ENCODE results near the gene NEDD4. TPM values are rescaled to one million over a fixed set of nuclear protein-coding genes. Genes with fewer than 3 reads are reported as not detected.

The NEDD4 gene
- total and polyA plus RNA-seq, 12 donors: 2.5 to 20.5 (median 9.5) TPM

DNA sequence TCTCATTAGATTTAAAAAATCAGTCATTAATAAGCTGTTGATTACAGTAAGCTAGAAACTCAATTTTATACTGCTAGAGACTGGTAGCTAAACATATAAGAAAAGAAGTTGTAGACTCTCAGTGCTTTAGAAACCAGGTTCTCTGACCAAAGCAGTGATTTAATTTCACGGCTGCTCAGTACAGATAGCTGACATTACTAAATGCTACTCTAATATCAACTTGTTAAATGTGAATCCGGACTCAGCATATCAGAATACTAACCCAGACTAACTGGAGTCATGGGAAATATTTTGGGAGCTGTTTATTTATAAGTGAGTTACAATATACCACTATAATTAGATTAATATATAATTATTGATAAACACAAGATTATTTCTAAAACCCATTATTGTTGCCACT is 80.4 kb downstream of the NEDD4 start:
- DNase-seq: no peak
- WGBS, 4 donors: 88 to 97% (median 92%) methylated on average over 2 of the region's 2 CpGs
- no peaks in the 10 kb centered on the region for H3K27me3 ChIP-seq
- H3K27ac ChIP-seq: no peak overlapping the region
- intact Hi-C loops (cut with DNase I): no loop called here
- no peak for TF ChIP-seq CTCF (IDR thresholded peaks at IDR 0.05)
- TF ChIP-seq POLR2A (IDR thresholded peaks at IDR 0.05): no peak
- no peaks in the 10 kb centered on the region for H3K9me3 ChIP-seq (replicated peaks in 1 of 3)
- H3K4me3 ChIP-seq: no peak overlapping the region
- H3K36me3 ChIP-seq (replicated peaks in 1 of 2): no peaks in the 10 kb centered on the region
- H3K4me1 ChIP-seq (replicated peaks in 1 of 2): peaks cover 0 to 4% of the 10 kb centered on the region in 2 donors

DNA sequence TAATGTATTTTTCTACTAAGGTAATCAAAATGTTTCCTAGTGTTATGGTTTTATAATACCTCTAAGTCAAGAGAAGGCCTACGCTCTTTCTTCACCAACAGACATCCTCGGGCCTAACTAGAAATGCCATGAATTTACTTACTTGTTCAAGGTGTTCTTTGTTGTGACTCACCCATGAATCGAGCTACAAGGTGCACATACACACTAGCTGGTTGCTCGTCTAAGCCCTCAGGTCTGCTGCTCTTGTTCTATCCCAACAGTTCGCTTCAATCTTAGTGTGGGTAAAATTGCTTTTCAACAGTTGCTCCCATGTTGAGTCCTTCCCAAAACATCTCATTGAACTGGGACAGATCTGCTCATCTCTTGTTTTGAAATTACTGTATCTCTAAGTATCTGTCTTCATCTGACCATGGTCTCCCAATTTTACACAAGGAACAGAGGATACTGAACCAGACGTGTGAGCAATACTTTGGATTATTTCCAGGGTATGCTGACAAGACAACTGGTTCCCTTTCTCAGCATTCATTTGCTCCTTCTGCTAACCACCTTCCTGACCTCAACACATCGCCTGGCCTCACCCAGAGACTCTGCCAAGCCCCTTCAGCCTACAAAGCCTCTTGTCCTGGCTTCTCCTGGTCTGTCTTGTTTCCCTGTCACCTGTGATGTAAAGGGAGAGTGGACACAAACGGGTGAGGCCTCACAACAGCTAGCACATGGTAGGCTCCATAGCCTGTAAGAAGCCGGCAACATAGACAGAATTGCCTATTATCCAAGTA is 84.2 kb downstream of the NEDD4 start:
- TF ChIP-seq POLR2A (IDR thresholded peaks at IDR 0.05) (no peak), CTCF (IDR thresholded peaks at IDR 0.05) (no peak)
- no peak overlapping the region for H3K27ac ChIP-seq
- no peak overlapping the region for H3K4me3 ChIP-seq
- no peaks in the 10 kb centered on the region for H3K9me3 ChIP-seq (replicated peaks in 1 of 3)
- H3K36me3 ChIP-seq (replicated peaks in 1 of 2): no peaks in the 10 kb centered on the region
- intact Hi-C loops (cut with DNase I): no loop called here
- H3K4me1 ChIP-seq (replicated peaks in 1 of 2): peaks cover 0 to 6% of the 10 kb centered on the region in 2 donors
- no peaks in the 10 kb centered on the region for H3K27me3 ChIP-seq
- DNase-seq: no peak
- 87 to 90% (median 89%) methylated on average over 9 of the region's 9 CpGs for WGBS, 4 donors

DNA sequence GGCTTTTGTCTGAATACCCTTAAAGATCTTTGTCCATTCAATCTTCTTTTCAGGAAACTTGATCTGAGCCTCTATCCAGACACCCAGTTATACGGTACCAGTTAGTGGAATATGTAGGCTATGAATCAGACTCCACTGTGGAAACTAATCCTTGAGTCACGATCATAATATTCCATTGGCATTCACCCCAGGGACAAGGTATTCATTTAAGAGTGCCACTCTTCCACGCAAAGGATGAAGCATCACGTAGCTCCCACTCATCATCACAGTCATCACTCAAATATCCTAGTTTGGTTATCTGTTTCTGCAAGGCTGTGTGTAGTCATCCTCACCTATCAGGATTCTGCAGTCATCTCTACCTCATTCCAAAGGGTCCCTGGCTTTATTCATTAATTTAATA is 85.6 kb downstream of the NEDD4 start:
- intact Hi-C loops (cut with DNase I): no loop called here

DNA sequence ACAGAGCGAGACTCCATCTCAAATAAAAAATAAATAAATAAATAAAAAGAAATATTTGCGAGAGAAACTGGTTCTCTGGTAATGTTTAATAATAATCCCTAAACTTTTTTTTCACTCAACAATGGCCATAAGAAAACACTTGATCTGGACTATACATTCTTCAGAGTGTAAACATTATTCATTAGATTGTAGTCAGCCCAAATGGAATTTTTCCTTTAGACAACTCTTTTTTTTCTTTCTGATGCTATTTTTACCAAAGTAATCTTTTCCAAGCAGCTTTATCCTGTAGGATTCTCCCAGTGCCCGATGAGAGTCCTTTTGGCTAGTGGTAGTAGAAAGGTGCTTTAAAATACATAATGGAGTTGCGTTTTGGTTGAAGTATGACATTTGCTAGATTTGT is 90.4 kb downstream of the NEDD4 start:
- H3K9me3 ChIP-seq (replicated peaks in 1 of 3): no peaks in the 10 kb centered on the region
- no peak overlapping the region for H3K4me3 ChIP-seq
- H3K27ac ChIP-seq: no peak overlapping the region
- H3K36me3 ChIP-seq (replicated peaks in 1 of 2): no peaks in the 10 kb centered on the region
- TF ChIP-seq POLR2A (IDR thresholded peaks at IDR 0.05) (no peak), CTCF (IDR thresholded peaks at IDR 0.05) (no peak)
- H3K4me1 ChIP-seq (replicated peaks in 1 of 2): peaks cover 0 to 7% of the 10 kb centered on the region in 2 donors
- intact Hi-C loops (cut with DNase I): no loop called here
- 87 to 96% (median 92%) methylated on average over 4 of the region's 4 CpGs for WGBS, 4 donors
- H3K27me3 ChIP-seq: no peaks in the 10 kb centered on the region
- DNase-seq: no peak

More for the DNA sequence above, 85.6 kb downstream of the NEDD4 start:
- Histone ChIP-seq H3K4me3 (no peak overlapping the region), H3K27me3 (no peaks in the 10 kb centered on the region), H3K36me3 (replicated peaks in 1 of 2) (no peaks in the 10 kb centered on the region), H3K27ac (peak overlapping the region in 1 of 5 donors; percentile 38), H3K4me1 (replicated peaks in 1 of 2) (peaks cover 0 to 6% of the 10 kb centered on the region in 2 donors), H3K9me3 (replicated peaks in 1 of 3) (no peaks in the 10 kb centered on the region)
- 36 to 44% (median 42%) methylated on average over 4 of the region's 4 CpGs for WGBS, 4 donors
- TF ChIP-seq CTCF (IDR thresholded peaks at IDR 0.05): no peak
- no peak for TF ChIP-seq POLR2A (IDR thresholded peaks at IDR 0.05)
- DNase-seq: peak in 3 of 7 donors; percentile 8 to 65 (median 39)
